GM19239 (cell line): ENCODE measurements around the gene IL1A.
A peak's percentile ranks its signal among the peaks of the same experiment; 100 is the strongest.
"Not testable (repeated sequence)": the region's sequence is repeated elsewhere in the genome, so short reads cannot be mapped to it uniquely, and the experiment has no call there.

ENCODE experiments used
- DNase-seq: peaks from one replicate; pipeline ENCODE4 v3.0.0; 2011; ENCODE audit warnings: low spot score; ENCODE audit not compliant: insufficient read length
- FAIRE-seq: peaks from 2 replicates; lab custom pipeline; 2011; peaks lifted over from hg19 to GRCh38; lab: Jason Lieb, UNC

Gene IL1A

GRCh38 chr2:112784199-112785189, at the start of gene IL1A:
TSS of gene IL1A (minus strand) at chr2:112784493. CDS start at chr2:112783770, 723 bp downstream.
- DNase-seq, result no peak
- FAIRE-seq, result peak; percentile 61

GRCh38 chr2:112833976-112834375, 49.7 kb upstream of the IL1A start:
- FAIRE-seq (no peak), DNase-seq (no peak)

- DNase-seq, FAIRE-seq: not testable (repeated sequence)
These were observed 49.3 kb upstream of the IL1A start for GRCh38 chr2:112833639-112833931.

GRCh38 chr2:112832841-112833638, 48.7 kb upstream of the IL1A start:
- FAIRE-seq (no peak), DNase-seq (no peak)

GRCh38 chr2:112831946-112832840, 47.9 kb upstream of the IL1A start:
- FAIRE-seq (no peak), DNase-seq (no peak)

- FAIRE-seq, result no peak
- DNase-seq, result no peak
These were observed 47.2 kb upstream of the IL1A start for GRCh38 chr2:112831513-112831845.

- FAIRE-seq, result no peak
These were observed 46.6 kb upstream of the IL1A start for GRCh38 chr2:112830682-112831512.

GRCh38 chr2:112829961-112830681, 45.8 kb upstream of the IL1A start:
- DNase-seq (no peak), FAIRE-seq (no peak)

More at GRCh38 chr2:112830682-112831512, 46.6 kb upstream of the IL1A start:
- no peak for DNase-seq

- DNase-seq (no peak), FAIRE-seq (no peak)
These were observed 45.0 kb upstream of the IL1A start for GRCh38 chr2:112829101-112829960.

GRCh38 chr2:112828251-112828691, 44.0 kb upstream of the IL1A start:
- DNase-seq (no peak), FAIRE-seq (no peak)

- FAIRE-seq, result no peak
These were observed 43.4 kb upstream of the IL1A start for GRCh38 chr2:112827604-112828185.

GRCh38 chr2:112827009-112827408, 42.7 kb upstream of the IL1A start:
- DNase-seq, result no peak
- FAIRE-seq, result no peak

More at GRCh38 chr2:112827604-112828185, 43.4 kb upstream of the IL1A start:
- no peak for DNase-seq

- FAIRE-seq (no peak), DNase-seq (no peak)
These were observed 41.4 kb upstream of the IL1A start for GRCh38 chr2:112825706-112826105.

GRCh38 chr2:112824694-112825085, 40.4 kb upstream of the IL1A start:
- FAIRE-seq, result no peak
- DNase-seq, result no peak

GRCh38 chr2:112821682-112822081, 37.4 kb upstream of the IL1A start:
- no peak for DNase-seq
- no peak for FAIRE-seq

GRCh38 chr2:112821142-112821541, 36.8 kb upstream of the IL1A start:
- DNase-seq, result peak; percentile 46
- peak; percentile 92 for FAIRE-seq

- no peak for FAIRE-seq
- no peak for DNase-seq
These were observed 36.0 kb upstream of the IL1A start for GRCh38 chr2:112820343-112820742.
